Heart left ventricle (tissue), 16 donors: ENCODE measurements around the gene PIP5KL1. TPM values are rescaled to one million over a fixed set of nuclear protein-coding genes. Genes with fewer than 3 reads are reported as not detected.

Source experiments
- ATAC-seq, 4 donors: fragments of 200-7000 bp; cut with Tn5 transposase; one replicate each; pipeline ENCODE4 v1.9.1; 2020 to 2022; ENCODE audit warnings: moderate library complexity in 4 of 4, mild to moderate bottlenecking in 3 of 4, moderate number of reproducible peaks in 1 of 4
- DNase-seq, 5 donors: peaks; one replicate each; pipeline ENCODE4 v3.0.0-alpha.2; 2020
- H3K27ac ChIP-seq, 12 donors: fragments of 200-600 bp; sonication (generic) in 4 of 12; one replicate each; pipeline versions ENCODE4 v1.5.0 to v1.8.0; 2016 to 2022; ENCODE audit warnings: mild to moderate bottlenecking in 2 of 12
- H3K27me3 ChIP-seq, 9 donors: fragments of 200-600 bp; sonication (generic) in 2 of 9; one replicate each; pipeline versions ENCODE4 v1.5.1 to v1.8.0; 2016 to 2022; ENCODE audit warnings: mild to moderate bottlenecking in 3 of 9
- H3K36me3 ChIP-seq, 9 donors: fragments of 200-600 bp; sonication (generic) in 2 of 9; one replicate each; pipeline versions ENCODE4 v1.5.0 to v1.8.0; 2018 to 2022; ENCODE audit warnings: mild to moderate bottlenecking in 2 of 9
- H3K4me1 ChIP-seq, 12 donors: fragments of 200-600 bp; sonication (generic) in 4 of 12; one replicate each; pipeline versions ENCODE4 v1.5.0 to v1.8.0; 2016 to 2022; ENCODE audit warnings: mild to moderate bottlenecking in 3 of 12
- H3K4me3 ChIP-seq, 12 donors: fragments of 200-600 bp; sonication (generic) in 4 of 12; one replicate each; pipeline versions ENCODE4 v1.5.0 to v1.8.0; 2017 to 2022; ENCODE audit warnings: mild to moderate bottlenecking in 9 of 12, moderate library complexity in 4 of 12
- H3K9me3 ChIP-seq, 12 donors: fragments of 200-600 bp; sonication (generic) in 4 of 12; one replicate each; pipeline versions ENCODE4 v1.5.0 to v1.8.0; 2016 to 2022; ENCODE audit warnings: mild to moderate bottlenecking in 1 of 12
- POLR2A ChIP-seq, 2 donors: fragments of 450-650 bp; IDR thresholded peaks; one replicate each; pipeline ENCODE4 v1.6.1; 2017; ENCODE audit warnings: antibody characterized with exemption in 2 of 2, mild to moderate bottlenecking in 2 of 2, moderate library complexity in 2 of 2
- WGBS, 4 donors: extraction: QIAGEN DNeasy Blood & Tissue Kit in 2 of 4; methylation state at CpG; one replicate each; pipeline versions ENCODE4 v1.1.5 to v1.1.7; 2013 to 2018; 5-methylcytosine and 5-hydroxymethylcytosine counted together
- intact Hi-C, 10 donors: fragments of 100-400 bp; cut with DNase I; formaldehyde crosslinking; loops; one replicate each; pipeline versions ENCODE4 v1.11.1 to v1.14.2; 2022
- polyA plus RNA-seq, 2 donors: library from polyadenylated mRNA; stranded (reverse); fragments of 200-250 nt; gene quantifications; one replicate each; pipeline ENCODE4 v1.2.3, GENCODE V29; 2013
- total RNA-seq, 9 donors: library from RNA; depleted of rRNA in 2 of 9; stranded (reverse); fragments of >200 nt in 2 of 9; fragmentation: NEBNext Ultra II Directional in 3 of 9; extraction: Animal tissue kit (Norgen Biotek cat#: 25700) in 3 of 9; gene quantifications; one replicate each; pipeline versions ENCODE4 v1.1.0 to v1.2.4, GENCODE V29; 2016 to 2023
- TF ChIP-seq, protein P1 (sequence below), 12 donors: fragments of 200-600 bp; sonication (generic) in 4 of 12; IDR thresholded peaks; one replicate each; pipeline versions ENCODE4 v1.5.0 to v1.8.0; 2018 to 2022; ENCODE audit warnings: antibody characterized with exemption in 12 of 12, mild to moderate bottlenecking in 5 of 12
- donor health status: ischemic (EF 13 %, LVEDD 7.1; RV severe dilation, severe dysfunction).
- donor health status: healthy with polysubstance abuse.
- donor health status: DM: no; HTN: yes; CAD: no.
- donor health status: DM: no; HTN: no; CAD: no.
- donor health status: ischemic (EF 25% LVEDD 6.9; RV normal size, moderate dysfunction).
- donor health status: ischemic (EF 25% LVEDD 5.7; RV mildly dilated, moderate dysfunction).
- donor health status: healthy.
- donor health status: DM: yes; HTN: yes; CAD: no.
- donor health status: ischemic (EF 35%, LVEDD 5.7; RV mildly dilated, moderate dysfunction).
- donor health status: nonischemic (EF 11% LVEDD 7.7; RV severe dilation, severe dysfunction).
- donor health status: DM: yes; HTN: yes; CAD: no.
- donor health status: PGD.
- donor health status: ischemic (EF 29% LVEDD 5.4; RV normal size, mild dysfunction).
- donor health status: nonischemic (EF 23%, LVEDD 6.1; RV moderate dilation, normal function).

PIP5KL1 gene
- total and polyA plus RNA-seq, 11 donors, result 0.12 to 0.77 (median 0.50) TPM; not detected in 2

DNA sequence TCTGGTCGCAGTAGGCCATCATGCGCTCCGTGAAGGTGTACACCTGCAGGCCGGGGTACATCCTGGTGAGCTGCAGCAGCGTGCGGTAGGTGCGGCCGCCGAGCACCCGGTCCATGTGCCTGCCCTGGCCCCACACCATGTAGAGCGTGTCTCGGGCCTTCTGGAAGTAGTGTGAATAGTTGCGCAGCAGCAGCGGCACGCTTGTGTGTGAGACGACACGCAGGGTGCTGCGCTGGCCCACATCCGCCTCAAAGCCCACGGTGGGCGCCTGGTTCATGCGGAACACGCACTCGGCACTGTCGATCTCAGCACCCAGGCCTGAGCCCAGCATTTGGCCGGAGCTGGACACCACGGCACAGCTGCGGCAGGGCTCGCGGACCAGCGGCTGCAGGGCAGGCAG lies 18.3 kb downstream of the PIP5KL1 start:
- Histone ChIP-seq H3K9me3 (no peaks in the 10 kb centered on the region), H3K4me3 (no peak overlapping the region), H3K27me3 (no peaks in the 10 kb centered on the region), H3K4me1 (peaks cover 3 to 25% (median 20%) of the 10 kb centered on the region in 12 donors), H3K27ac (no peak overlapping the region), H3K36me3 (peaks cover 0 to 68% (median 54%) of the 10 kb centered on the region in 9 donors)
- 97 to 98% (median 97%) methylated on average over 17 to 31 of the region's 31 CpGs for WGBS, 4 donors
- intact Hi-C loops, result loop anchor here in 1 of 10 donors (5.0 kb wide), 1 partner anchor 40 kb away; no protein-coding TSS in a partner anchor
- no peak for DNase-seq
- no peak for ATAC-seq
- TF ChIP-seq POLR2A (IDR thresholded peaks at IDR 0.05), result no peak
- TF ChIP-seq, protein P1, sequence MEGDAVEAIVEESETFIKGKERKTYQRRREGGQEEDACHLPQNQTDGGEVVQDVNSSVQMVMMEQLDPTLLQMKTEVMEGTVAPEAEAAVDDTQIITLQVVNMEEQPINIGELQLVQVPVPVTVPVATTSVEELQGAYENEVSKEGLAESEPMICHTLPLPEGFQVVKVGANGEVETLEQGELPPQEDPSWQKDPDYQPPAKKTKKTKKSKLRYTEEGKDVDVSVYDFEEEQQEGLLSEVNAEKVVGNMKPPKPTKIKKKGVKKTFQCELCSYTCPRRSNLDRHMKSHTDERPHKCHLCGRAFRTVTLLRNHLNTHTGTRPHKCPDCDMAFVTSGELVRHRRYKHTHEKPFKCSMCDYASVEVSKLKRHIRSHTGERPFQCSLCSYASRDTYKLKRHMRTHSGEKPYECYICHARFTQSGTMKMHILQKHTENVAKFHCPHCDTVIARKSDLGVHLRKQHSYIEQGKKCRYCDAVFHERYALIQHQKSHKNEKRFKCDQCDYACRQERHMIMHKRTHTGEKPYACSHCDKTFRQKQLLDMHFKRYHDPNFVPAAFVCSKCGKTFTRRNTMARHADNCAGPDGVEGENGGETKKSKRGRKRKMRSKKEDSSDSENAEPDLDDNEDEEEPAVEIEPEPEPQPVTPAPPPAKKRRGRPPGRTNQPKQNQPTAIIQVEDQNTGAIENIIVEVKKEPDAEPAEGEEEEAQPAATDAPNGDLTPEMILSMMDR (IDR thresholded peaks at IDR 0.05), result no peak

DNA sequence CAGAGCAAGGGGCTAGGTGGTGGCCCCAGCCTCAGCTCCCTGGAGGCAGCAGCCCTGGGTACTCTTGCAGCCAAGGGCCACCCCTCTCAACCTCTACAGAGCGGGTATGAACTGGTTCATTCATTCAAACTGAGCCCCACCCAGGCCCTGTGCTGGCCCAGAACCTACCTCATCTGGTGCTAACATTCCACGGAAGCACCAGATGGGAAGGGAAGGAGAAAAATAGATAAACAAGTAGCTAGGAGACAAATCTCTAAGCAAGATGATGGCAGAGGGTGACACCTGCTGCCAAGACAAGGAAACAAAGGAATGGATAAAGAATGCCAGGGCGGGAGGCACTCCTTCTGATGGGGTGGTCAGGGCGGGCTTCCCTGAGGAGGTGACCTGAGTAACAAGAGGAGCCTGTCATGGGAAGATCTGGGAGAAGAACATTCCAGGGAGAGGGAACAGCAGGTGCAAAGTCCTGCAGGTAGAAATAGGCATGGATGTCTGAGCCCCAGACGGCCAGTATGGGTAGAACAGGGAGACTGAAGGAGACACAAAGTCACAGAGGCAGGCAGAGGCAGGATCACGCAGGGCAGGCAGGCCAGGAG lies 19.9 kb downstream of the PIP5KL1 start:
- no peak for TF ChIP-seq POLR2A (IDR thresholded peaks at IDR 0.05)
- TF ChIP-seq, protein P1 (IDR thresholded peaks at IDR 0.05), result peak in 1 of 12 donors; percentile 9
- Histone ChIP-seq H3K27me3 (no peaks in the 10 kb centered on the region), H3K4me3 (no peak overlapping the region), H3K4me1 (peaks cover 0 to 28% (median 20%) of the 10 kb centered on the region in 12 donors), H3K27ac (no peak overlapping the region), H3K36me3 (peaks cover 0 to 68% (median 54%) of the 10 kb centered on the region in 9 donors), H3K9me3 (no peaks in the 10 kb centered on the region)
- intact Hi-C loops, result loop anchor here in 1 of 10 donors (5.0 kb wide), 1 partner anchor 38 kb away; no protein-coding TSS in a partner anchor
- ATAC-seq, result no peak
- DNase-seq, result peak in 1 of 5 donors; percentile 25
- WGBS, 4 donors, result 74 to 77% (median 75%) methylated on average over 6 of the region's 6 CpGs

DNA sequence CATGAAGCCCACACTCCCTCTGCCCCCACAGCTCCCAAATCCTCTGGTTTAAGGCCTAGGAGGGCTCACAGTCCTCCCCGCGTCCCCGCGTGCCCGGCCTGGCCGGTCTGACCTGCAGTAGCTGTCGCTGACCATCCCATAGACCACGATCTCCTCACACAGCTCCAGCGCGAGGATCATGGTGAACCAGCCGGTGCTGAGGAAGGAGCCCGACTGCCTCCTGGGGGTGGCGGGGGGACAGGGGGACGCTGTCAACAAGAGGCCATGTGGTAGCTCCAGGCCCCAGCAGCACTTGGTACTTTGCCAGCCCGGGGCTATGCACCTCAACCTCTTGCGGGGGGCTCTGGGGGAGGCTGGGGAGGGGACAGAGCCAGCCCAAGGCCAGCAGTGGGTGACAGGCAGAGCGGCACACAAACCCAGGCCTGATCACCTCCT lies 20.7 kb downstream of the PIP5KL1 start:
- Histone ChIP-seq H3K4me3 (no peak overlapping the region), H3K36me3 (peaks cover 0 to 68% (median 54%) of the 10 kb centered on the region in 9 donors), H3K4me1 (peaks cover 0 to 28% (median 17%) of the 10 kb centered on the region in 12 donors), H3K27ac (no peak overlapping the region), H3K27me3 (no peaks in the 10 kb centered on the region), H3K9me3 (no peaks in the 10 kb centered on the region)
- ATAC-seq, result no peak
- intact Hi-C loops, result loop anchor here in 1 of 10 donors (5.0 kb wide), 1 partner anchor 38 kb away; no protein-coding TSS in a partner anchor
- 84 to 89% (median 86%) methylated on average over 10 to 17 of the region's 17 CpGs for WGBS, 4 donors
- no peak for DNase-seq
- TF ChIP-seq POLR2A (IDR thresholded peaks at IDR 0.05), result no peak
- TF ChIP-seq, protein P1 (IDR thresholded peaks at IDR 0.05), result no peak

- peak in 1 of 5 donors; percentile 26 for DNase-seq
- 96 to 100% (median 97%) methylated on average over 2 to 10 of the region's 10 CpGs for WGBS, 4 donors
These were observed 22.0 kb downstream of the PIP5KL1 start for GRCh38 chr9:127908660-127908926.

More at GRCh38 chr9:127908660-127908926, 22.0 kb downstream of the PIP5KL1 start:
- H3K36me3 ChIP-seq, result peaks cover 0 to 56% (median 48%) of the 10 kb centered on the region in 9 donors
- ATAC-seq, result no peak
- no peak overlapping the region for H3K27ac ChIP-seq
- TF ChIP-seq, protein P1 (IDR thresholded peaks at IDR 0.05), result no peak
- no peak for TF ChIP-seq POLR2A (IDR thresholded peaks at IDR 0.05)
- no peaks in the 10 kb centered on the region for H3K27me3 ChIP-seq
- H3K4me1 ChIP-seq, result peaks cover 7 to 40% (median 29%) of the 10 kb centered on the region in 12 donors
- H3K4me3 ChIP-seq, result no peak overlapping the region
- intact Hi-C loops, result no loop called here
- H3K9me3 ChIP-seq, result no peaks in the 10 kb centered on the region
